ENCODE results near the gene TBL2.

The TBL2 gene

GRCh38 chr7:73521636-73522104 lies 56.7 kb downstream of the TBL2 start:
- no peak for TF ChIP-seq CTCF (IDR thresholded peaks at IDR 0.05)
- Histone ChIP-seq H3K27ac (peak overlapping the region; percentile 85), H3K27me3 (no peaks in the 10 kb centered on the region), H3K36me3 (no peaks in the 10 kb centered on the region), H3K9me3 (no peaks in the 10 kb centered on the region), H3K4me3 (ENCODE audit: low read depth in 1 of 2, low read length in 1 of 2) (peak overlapping the region; percentile 87 to 89), H3K4me1 (ENCODE audit: control insufficient read depth in 1 of 2, insufficient read depth in 1 of 2, low read depth in 1 of 2, low read length in 1 of 2) (peaks cover 36 to 38% of the 10 kb centered on the region in 2 experiments)

GRCh38 chr7:73520673-73521635 lies 57.4 kb downstream of the TBL2 start:
- Histone ChIP-seq H3K27ac (peak overlapping the region; percentile 85), H3K27me3 (no peaks in the 10 kb centered on the region), H3K9me3 (no peaks in the 10 kb centered on the region), H3K36me3 (peaks cover under 1% of the 10 kb centered on the region), H3K4me3 (ENCODE audit: low read depth in 1 of 2, low read length in 1 of 2) (peak overlapping the region; percentile 87 to 89), H3K4me1 (ENCODE audit: control insufficient read depth in 1 of 2, insufficient read depth in 1 of 2, low read depth in 1 of 2, low read length in 1 of 2) (peaks cover 36 to 38% of the 10 kb centered on the region in 2 experiments)
- TF ChIP-seq CTCF (IDR thresholded peaks at IDR 0.05), result no peak

- peak overlapping the region; percentile 85 for H3K27ac ChIP-seq
- H3K27me3 ChIP-seq, result no peaks in the 10 kb centered on the region
- H3K4me1 ChIP-seq (ENCODE audit: control insufficient read depth in 1 of 2, insufficient read depth in 1 of 2, low read depth in 1 of 2, low read length in 1 of 2), result peaks cover 31% of the 10 kb centered on the region in 2 experiments
- H3K36me3 ChIP-seq, result peaks cover 6% of the 10 kb centered on the region
- no peak overlapping the region for H3K4me3 ChIP-seq (ENCODE audit: low read depth in 1 of 2, low read length in 1 of 2)
- H3K9me3 ChIP-seq, result no peaks in the 10 kb centered on the region
- TF ChIP-seq CTCF (IDR thresholded peaks at IDR 0.05), result no peak
Measured at GRCh38 chr7:73519867-73520672, 58.3 kb downstream of the TBL2 start.

- H3K4me1 ChIP-seq (ENCODE audit: control insufficient read depth in 1 of 2, insufficient read depth in 1 of 2, low read depth in 1 of 2, low read length in 1 of 2), result peaks cover 31% of the 10 kb centered on the region in 2 experiments
- no peaks in the 10 kb centered on the region for H3K27me3 ChIP-seq
- no peak for TF ChIP-seq CTCF (IDR thresholded peaks at IDR 0.05)
- H3K4me3 ChIP-seq (ENCODE audit: low read depth in 1 of 2, low read length in 1 of 2), result no peak overlapping the region
- H3K9me3 ChIP-seq, result no peaks in the 10 kb centered on the region
- peaks cover 15% of the 10 kb centered on the region for H3K36me3 ChIP-seq
- no peak overlapping the region for H3K27ac ChIP-seq
Measured at GRCh38 chr7:73518470-73518869, 59.9 kb downstream of the TBL2 start.

Data from neutrophil (primary cell).